Measurements from ENCODE around the gene CCM2L.
"Not testable (repeated sequence)": the region's sequence is repeated elsewhere in the genome, so short reads cannot be mapped to it uniquely, and the experiment has no call there.

CCM2L gene

DNA sequence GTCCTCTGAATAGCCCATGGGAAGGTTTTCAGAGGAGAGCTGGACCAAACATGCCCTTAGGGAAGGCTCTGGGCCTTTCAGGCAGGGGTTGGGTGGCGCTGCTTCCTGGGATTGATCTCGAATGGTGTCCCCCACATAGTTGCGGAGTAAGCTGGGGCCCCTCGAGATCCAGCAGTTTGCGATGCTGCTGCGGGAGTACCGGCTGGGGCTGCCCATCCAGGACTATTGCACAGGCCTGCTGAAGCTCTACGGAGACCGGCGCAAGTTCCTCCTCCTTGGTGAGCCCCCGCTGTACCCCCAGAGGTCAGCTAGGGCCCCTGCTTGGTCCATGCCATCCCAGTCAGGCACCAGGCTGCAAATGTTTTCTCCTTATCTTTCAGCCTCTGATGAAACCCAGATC is 19.3 kb downstream of the CCM2L start:
- no peak overlapping the region for H3K27ac ChIP-seq
- no peaks in the 10 kb centered on the region for H3K27me3 ChIP-seq (ENCODE audit: control insufficient read depth, insufficient read depth, low read length)
- H2AFZ ChIP-seq, result no peak overlapping the region
- no peaks in the 10 kb centered on the region for H3K4me1 ChIP-seq
- no peaks in the 10 kb centered on the region for H3K79me2 ChIP-seq
- no peaks in the 10 kb centered on the region for H3K9me3 ChIP-seq (ENCODE audit: control insufficient read depth, low read length)
- TF ChIP-seq, protein P1, sequence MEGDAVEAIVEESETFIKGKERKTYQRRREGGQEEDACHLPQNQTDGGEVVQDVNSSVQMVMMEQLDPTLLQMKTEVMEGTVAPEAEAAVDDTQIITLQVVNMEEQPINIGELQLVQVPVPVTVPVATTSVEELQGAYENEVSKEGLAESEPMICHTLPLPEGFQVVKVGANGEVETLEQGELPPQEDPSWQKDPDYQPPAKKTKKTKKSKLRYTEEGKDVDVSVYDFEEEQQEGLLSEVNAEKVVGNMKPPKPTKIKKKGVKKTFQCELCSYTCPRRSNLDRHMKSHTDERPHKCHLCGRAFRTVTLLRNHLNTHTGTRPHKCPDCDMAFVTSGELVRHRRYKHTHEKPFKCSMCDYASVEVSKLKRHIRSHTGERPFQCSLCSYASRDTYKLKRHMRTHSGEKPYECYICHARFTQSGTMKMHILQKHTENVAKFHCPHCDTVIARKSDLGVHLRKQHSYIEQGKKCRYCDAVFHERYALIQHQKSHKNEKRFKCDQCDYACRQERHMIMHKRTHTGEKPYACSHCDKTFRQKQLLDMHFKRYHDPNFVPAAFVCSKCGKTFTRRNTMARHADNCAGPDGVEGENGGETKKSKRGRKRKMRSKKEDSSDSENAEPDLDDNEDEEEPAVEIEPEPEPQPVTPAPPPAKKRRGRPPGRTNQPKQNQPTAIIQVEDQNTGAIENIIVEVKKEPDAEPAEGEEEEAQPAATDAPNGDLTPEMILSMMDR (IDR thresholded peaks at IDR 0.05), result no peak
- no peak overlapping the region for H3K9ac ChIP-seq
- no peak overlapping the region for H3K4me2 ChIP-seq (ENCODE audit: low read length)
- no peak overlapping the region for H3K4me3 ChIP-seq (ENCODE audit: low read depth, low read length)
- H3K36me3 ChIP-seq (ENCODE audit: control insufficient read depth, insufficient read depth, low read length), result no peaks in the 10 kb centered on the region

GRCh38 chr20:32031007-32031958 is 21.0 kb downstream of the CCM2L start:
- TF ChIP-seq, protein P1 (IDR thresholded peaks at IDR 0.05), result peak; percentile 98
- Histone ChIP-seq H3K27me3 (ENCODE audit: control insufficient read depth, insufficient read depth, low read length) (no peaks in the 10 kb centered on the region), H3K9ac (no peak overlapping the region), H3K9me3 (ENCODE audit: control insufficient read depth, low read length) (no peaks in the 10 kb centered on the region), H2AFZ (peak overlapping the region; percentile 31), H3K36me3 (ENCODE audit: control insufficient read depth, insufficient read depth, low read length) (no peaks in the 10 kb centered on the region), H3K4me2 (ENCODE audit: low read length) (no peak overlapping the region), H3K79me2 (no peaks in the 10 kb centered on the region), H3K27ac (no peak overlapping the region), H3K4me1 (no peaks in the 10 kb centered on the region), H3K4me3 (ENCODE audit: low read depth, low read length) (no peak overlapping the region)

DNA sequence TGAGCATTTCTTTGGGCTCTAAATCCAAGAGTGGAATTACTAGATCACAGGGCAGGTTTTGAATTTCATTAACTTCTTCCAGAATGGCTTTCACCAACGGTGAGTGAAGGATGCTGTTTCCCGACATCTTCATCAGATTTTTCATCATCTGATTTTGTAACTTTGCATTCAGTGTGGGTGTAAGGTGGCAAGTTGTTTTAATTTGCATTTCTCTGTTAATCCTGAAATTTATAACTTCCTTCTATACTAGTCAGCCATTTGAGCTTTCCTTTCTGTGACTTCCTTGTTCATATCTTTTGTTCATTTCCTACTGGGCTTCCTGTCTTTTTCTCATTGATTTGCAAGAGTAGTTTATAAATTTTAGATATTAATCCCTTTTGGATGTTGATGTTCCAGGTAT is 23.1 kb downstream of the CCM2L start:
- no peak overlapping the region for H3K9ac ChIP-seq
- no peaks in the 10 kb centered on the region for H3K9me3 ChIP-seq (ENCODE audit: control insufficient read depth, low read length)
- no peaks in the 10 kb centered on the region for H3K27me3 ChIP-seq (ENCODE audit: control insufficient read depth, insufficient read depth, low read length)
- H3K4me2 ChIP-seq (ENCODE audit: low read length), result no peak overlapping the region
- TF ChIP-seq, protein P1 (IDR thresholded peaks at IDR 0.05), result no peak
- no peak overlapping the region for H2AFZ ChIP-seq
- H3K79me2 ChIP-seq, result no peaks in the 10 kb centered on the region
- H3K4me1 ChIP-seq, result no peaks in the 10 kb centered on the region
- H3K4me3 ChIP-seq (ENCODE audit: low read depth, low read length), result no peak overlapping the region
- H3K36me3 ChIP-seq (ENCODE audit: control insufficient read depth, insufficient read depth, low read length), result no peaks in the 10 kb centered on the region
- no peak overlapping the region for H3K27ac ChIP-seq

- H2AFZ ChIP-seq, H3K4me1 ChIP-seq, H3K27ac ChIP-seq: not testable (repeated sequence)
Observed at GRCh38 chr20:32033721-32034120, 23.5 kb downstream of the CCM2L start.

GRCh38 chr20:32034581-32035425 is 24.6 kb downstream of the CCM2L start:
- Histone ChIP-seq H3K27me3 (ENCODE audit: control insufficient read depth, insufficient read depth, low read length) (no peaks in the 10 kb centered on the region), H3K79me2 (no peaks in the 10 kb centered on the region), H3K9me3 (ENCODE audit: control insufficient read depth, low read length) (no peaks in the 10 kb centered on the region), H3K27ac (no peak overlapping the region), H3K4me2 (ENCODE audit: low read length) (no peak overlapping the region), H3K4me3 (ENCODE audit: low read depth, low read length) (no peak overlapping the region), H2AFZ (no peak overlapping the region), H3K36me3 (ENCODE audit: control insufficient read depth, insufficient read depth, low read length) (no peaks in the 10 kb centered on the region), H3K4me1 (no peaks in the 10 kb centered on the region), H3K9ac (no peak overlapping the region)
- TF ChIP-seq, protein P1 (IDR thresholded peaks at IDR 0.05), result peak; percentile 61

More at GRCh38 chr20:32033721-32034120, 23.5 kb downstream of the CCM2L start:
- H3K9me3 ChIP-seq (ENCODE audit: control insufficient read depth, low read length); H3K4me3 ChIP-seq (ENCODE audit: low read depth, low read length); H3K79me2 ChIP-seq; H3K36me3 ChIP-seq (ENCODE audit: control insufficient read depth, insufficient read depth, low read length); H3K27me3 ChIP-seq (ENCODE audit: control insufficient read depth, insufficient read depth, low read length); H3K9ac ChIP-seq; H3K4me2 ChIP-seq (ENCODE audit: low read length): not testable (repeated sequence)

All from parathyroid adenoma (tissue), 2 donors.